GM18861 (cell line): ENCODE data around the gene TMPRSS11D.

Source experiments
- ATAC-seq: cut with Tn5 transposase; IDR thresholded peaks from one replicate; pipeline ENCODE4 v1.9.1; 2021; ENCODE audit not compliant: unreplicated experiment

Gene TMPRSS11D

GRCh38 chr4:67886281-67886680 lies 2.5 kb upstream of the TMPRSS11D start:
- ATAC-seq = no peak

GRCh38 chr4:67885762-67886161 lies 2.0 kb upstream of the TMPRSS11D start:
- no peak for ATAC-seq

DNA sequence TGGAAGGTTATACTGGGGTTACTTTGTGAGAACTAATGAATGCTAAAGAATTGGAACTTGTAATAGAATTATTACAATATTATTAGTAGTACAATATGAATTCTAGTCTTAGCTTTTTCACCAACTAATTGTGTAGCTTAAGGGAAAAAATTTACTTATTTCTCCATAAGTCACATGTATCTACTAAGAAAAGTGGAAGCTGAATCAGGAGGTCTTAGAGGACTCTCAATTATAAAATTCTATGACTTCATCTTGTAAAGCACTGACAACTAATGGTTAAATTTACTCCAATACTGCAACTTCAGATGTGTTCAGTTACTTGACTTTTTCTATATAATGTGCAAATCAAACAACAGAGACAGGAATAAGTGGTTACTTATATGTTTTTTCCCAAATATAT lies 899 bp upstream of the TMPRSS11D start:
- ATAC-seq = no peak

GRCh38 chr4:67883458-67883857 lies 344 bp downstream of the TMPRSS11D start:
- ATAC-seq = no peak

DNA sequence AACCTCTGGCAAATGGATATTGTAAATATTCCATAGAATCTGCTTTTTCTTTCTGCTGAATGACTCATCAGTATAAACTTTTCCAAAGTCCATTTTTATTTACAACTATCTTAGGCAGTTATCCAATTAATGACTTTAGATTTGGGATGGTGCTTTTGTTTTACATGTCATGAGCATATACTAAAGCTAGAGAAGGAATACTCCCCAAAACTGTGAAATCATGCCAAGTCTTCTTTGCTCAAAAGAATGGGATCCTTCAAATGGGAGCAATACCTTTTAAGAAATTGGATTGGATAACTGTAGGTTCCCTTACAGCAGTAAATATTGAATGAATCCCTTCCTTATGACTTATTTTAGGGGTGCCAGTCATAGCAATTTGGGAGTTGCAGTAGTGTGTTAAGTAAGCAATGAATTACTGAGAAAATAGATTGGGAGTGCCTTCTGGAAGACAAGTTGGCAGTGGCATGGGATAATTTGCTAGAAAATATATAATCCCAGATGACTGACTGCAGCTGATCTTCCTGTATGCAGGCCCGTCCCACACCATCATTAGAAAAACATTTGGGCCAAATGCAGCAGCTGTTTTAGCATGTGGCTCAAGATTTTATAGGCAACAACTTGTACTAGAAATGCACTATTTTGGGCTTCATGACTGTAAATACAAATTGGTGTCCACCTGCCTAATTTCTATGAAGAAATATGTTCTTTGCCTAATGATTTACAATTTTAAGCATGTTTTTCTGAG lies 2.8 kb downstream of the TMPRSS11D start:
- ATAC-seq = no peak

- no peak for ATAC-seq
Measured at GRCh38 chr4:67879486-67879885, 4.3 kb downstream of the TMPRSS11D start.

DNA sequence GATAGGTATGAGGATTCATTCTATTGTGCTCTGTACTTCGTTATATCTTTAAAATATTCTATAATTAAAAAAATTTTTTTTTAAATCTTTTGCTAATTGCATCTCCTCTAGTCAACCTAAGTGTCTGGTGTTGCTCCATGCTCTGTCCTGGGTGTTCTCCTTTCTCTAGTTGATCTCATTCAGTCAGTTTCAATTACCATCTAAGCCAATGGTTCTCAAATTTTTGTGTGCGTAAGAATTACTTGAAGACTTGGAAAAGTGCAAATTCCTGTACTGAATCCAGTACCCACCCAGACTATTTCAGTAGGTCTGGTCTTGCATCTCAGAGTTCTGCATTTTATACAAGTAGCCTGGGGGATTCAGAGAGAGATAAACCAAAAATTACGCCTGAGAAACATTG lies 6.7 kb downstream of the TMPRSS11D start:
- no peak for ATAC-seq

DNA sequence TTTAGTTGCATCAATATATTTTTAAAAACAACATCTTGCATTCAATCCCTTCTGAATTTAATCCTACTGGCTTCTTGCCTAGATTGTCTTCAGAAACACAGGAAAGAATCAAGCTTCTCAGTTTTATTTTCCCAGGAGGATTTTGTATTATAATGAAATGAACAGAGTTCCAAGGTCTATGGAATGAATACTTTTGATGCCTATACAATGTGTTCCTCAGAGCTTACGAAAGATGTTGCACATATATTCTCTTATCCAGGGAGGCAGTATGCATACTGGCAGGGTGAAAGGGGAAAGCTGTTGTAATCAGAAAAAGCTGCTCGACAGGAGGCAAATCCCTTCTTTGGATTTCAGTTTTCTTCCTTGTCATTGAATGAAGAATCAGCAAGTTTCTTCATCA lies 8.8 kb downstream of the TMPRSS11D start:
- no peak for ATAC-seq

GRCh38 chr4:67873116-67873515 lies 10.7 kb downstream of the TMPRSS11D start:
- no peak for ATAC-seq

DNA sequence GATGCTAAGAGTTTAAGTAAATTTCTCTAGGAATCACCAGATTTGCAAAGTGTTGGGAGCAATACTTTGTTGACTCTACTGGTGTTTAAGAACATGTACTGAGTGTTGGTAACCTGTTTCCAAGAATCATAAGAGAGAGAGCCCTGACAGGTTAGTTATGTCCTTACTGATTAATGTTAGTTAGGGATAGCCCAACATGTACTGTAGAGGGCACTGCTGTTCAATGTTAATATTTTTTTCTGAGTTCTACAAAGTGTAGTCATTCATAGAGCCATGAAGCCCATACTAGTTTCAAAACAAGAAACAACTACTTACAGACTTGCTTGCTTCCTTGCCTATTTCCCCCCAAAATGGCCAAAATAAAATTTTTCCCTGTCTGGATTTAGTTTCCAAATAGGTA lies 11.9 kb downstream of the TMPRSS11D start:
- ATAC-seq = peak; percentile 84

DNA sequence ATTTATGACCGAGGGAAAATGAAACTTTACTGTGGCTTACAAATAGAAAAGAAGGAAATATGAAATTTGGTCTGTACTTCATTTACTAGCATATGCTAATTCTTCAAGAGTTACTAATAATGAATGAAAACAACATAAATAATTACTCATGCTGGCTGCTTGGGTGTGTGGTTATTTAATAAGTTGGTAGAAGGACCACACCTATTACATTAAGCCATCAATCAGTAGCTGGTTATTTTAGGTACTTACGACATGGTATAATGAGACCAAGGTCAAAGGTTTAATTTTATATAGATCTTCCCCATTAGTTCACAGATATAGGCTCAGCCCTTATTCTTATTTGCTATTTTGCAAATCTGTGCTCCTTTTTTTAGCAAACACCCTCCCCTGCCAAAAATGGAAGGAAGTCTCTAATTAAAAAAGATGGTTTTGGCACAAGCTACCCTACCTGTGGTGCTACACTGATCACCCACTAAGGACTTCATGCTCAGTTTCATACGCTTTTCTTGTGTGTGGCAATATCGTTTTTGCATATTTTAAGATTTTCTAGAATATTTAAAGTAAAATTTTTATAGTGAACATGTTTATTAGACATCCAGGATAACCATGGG lies 14.1 kb downstream of the TMPRSS11D start:
- ATAC-seq = no peak

DNA sequence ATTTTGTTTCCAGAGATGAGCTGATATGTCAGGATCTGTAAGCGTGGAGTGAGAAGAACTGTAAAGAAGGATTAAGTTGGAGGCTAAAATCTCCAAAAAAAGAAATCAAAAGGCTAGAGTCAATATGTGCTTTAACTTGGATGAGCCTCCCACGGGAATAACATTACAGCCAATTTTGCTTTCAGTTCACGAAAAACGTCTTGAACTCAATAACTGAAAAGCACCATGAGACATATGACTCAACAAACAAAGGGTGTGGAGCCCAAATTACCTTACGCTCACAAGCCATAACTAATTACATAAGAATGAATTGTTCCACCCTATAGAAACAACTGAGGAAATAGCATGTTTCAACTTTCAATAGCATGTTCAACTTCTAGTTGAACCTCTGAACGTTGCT lies 22.3 kb downstream of the TMPRSS11D start:
- no peak for ATAC-seq

DNA sequence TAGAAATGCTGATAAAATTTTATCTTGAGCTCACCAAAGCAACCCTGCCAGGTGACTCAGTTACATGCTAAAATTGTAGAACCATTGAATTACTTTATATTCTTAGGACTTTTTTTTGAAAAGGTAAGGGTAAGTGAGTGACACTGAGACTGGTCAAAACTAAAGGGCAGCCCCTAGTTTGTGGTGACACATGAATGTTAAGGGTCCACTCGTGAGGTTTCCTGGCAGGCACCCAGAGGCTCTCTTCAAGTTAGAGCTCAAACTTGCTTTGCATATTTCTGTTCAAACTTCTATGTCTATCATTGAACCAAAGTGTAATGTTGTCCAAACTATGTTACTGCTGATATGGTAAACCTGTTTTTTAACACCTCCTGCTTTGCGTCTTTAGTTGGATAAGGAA lies 30.5 kb downstream of the TMPRSS11D start:
- no peak for ATAC-seq

GRCh38 chr4:67820903-67821302 lies 62.9 kb downstream of the TMPRSS11D start:
- no peak for ATAC-seq

DNA sequence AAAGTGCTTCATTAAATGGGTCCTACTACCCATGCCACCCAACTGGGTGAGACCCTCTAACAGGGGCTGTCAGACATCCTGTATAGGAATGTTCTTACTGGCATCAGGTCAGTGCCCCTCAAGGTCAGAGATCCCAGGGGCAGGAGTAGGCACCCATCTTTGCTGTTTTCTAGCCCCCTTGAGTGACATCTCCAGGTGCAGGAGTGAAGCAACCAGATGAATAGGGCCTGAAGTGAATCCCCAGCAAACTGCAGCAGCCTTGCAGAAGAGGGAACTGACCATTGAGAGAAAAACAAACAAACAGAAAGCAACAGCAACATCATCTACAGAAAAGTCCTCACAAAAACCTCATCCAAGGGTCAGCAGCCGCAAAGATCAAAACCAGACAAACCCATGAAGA lies 73.8 kb downstream of the TMPRSS11D start:
- ATAC-seq = no peak

- ATAC-seq = no peak
Measured at GRCh38 chr4:67809502-67809901, 74.3 kb downstream of the TMPRSS11D start.

- ATAC-seq = no peak
Measured at GRCh38 chr4:67796810-67797209, 87.0 kb downstream of the TMPRSS11D start.

- ATAC-seq = no peak
Measured at GRCh38 chr4:67790721-67791120, 93.1 kb downstream of the TMPRSS11D start.

GRCh38 chr4:67787311-67787710 lies 96.5 kb downstream of the TMPRSS11D start:
- ATAC-seq = no peak

DNA sequence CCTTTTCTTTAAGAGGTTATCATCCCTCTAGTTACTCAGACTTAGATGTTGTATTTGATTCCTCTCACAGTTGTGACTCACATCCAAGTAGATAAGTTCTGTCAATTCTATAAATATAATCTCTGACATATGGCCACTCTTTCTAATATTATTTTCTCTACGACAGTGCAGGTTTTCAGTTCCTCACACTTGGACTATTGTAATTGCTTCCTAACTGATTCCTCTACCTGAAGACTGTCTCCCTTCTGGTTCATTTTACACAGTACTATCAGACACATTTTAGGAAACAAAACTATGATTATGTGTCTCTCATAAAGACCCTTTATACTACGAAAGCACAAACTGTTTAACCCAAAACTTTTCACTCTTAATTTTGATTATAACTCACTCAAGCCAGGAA lies 98.3 kb downstream of the TMPRSS11D start:
- ATAC-seq = no peak

- no peak for ATAC-seq
Measured at GRCh38 chr4:67779631-67780030, 104.2 kb downstream of the TMPRSS11D start.

GRCh38 chr4:67776746-67777145 lies 107.1 kb downstream of the TMPRSS11D start:
- no peak for ATAC-seq
